ENCODE data around the gene DEFB114. TPM values are rescaled to one million over a fixed set of nuclear protein-coding genes. Genes with fewer than 3 reads are reported as not detected.

Gene DEFB114, protein sequence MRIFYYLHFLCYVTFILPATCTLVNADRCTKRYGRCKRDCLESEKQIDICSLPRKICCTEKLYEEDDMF
- not detected for total RNA-seq

DNA sequence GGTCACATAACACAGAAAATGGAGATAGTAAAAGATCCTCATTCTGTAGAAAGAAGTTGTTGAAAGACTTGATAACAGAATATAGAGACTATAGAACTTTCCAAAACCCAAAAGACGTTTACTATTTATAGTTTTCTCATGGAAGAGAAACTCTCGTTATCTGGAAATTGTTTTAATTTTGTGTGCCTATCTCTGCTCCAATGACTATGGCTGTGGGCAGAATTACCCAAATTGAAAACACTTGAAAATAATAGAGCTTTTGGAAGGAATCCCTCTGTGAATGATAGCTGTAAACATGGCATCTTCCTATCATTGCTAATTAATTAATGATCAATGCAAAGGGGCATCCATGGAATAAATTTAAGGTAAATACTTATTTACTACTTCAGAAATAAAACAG, at the start of gene DEFB114:
DEFB114 (minus strand) TSS at position 101 of the 400 bp plus-strand sequence; CDS start at position 42, 59 bp downstream.
- TF ChIP-seq POLR2A (IDR thresholded peaks at IDR 0.05), result no peak
- TF ChIP-seq, protein P1, sequence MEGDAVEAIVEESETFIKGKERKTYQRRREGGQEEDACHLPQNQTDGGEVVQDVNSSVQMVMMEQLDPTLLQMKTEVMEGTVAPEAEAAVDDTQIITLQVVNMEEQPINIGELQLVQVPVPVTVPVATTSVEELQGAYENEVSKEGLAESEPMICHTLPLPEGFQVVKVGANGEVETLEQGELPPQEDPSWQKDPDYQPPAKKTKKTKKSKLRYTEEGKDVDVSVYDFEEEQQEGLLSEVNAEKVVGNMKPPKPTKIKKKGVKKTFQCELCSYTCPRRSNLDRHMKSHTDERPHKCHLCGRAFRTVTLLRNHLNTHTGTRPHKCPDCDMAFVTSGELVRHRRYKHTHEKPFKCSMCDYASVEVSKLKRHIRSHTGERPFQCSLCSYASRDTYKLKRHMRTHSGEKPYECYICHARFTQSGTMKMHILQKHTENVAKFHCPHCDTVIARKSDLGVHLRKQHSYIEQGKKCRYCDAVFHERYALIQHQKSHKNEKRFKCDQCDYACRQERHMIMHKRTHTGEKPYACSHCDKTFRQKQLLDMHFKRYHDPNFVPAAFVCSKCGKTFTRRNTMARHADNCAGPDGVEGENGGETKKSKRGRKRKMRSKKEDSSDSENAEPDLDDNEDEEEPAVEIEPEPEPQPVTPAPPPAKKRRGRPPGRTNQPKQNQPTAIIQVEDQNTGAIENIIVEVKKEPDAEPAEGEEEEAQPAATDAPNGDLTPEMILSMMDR (IDR thresholded peaks at IDR 0.05), result no peak
- H3K4me3 ChIP-seq (ENCODE audit: low read depth, poor library complexity, severe bottlenecking), result no peak within 1 kb of the TSS
- 63 to 70% methylated on average over 2 of the region's 2 CpGs for WGBS, 2 donors
- intact Hi-C loops (cut with DNase I; ENCODE audit: low total_unique reads), result no loop called here
- DNase-seq (ENCODE audit: low spot score in 2 of 2), result no peak

DNA sequence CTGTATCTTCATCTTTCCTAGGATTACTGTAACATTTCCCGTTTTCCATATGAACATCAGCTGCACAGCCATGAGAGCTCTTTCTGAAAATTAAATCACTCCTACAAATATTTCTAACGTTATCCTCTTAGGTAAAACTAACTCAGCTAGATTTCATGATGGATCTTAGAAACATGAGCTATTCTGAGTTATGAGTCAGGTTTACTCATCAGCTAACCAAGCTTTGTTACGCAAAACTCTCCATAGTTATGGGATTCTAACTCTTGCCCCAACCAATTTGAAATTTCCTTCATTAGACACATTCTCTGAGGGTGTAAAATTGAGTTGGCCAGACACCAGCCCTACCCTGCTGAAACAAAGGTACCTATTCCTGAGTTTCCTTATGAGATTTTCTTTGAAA, 43.9 kb upstream of the DEFB114 start:
- WGBS, 2 donors, result 60 to 76% methylated on average over 3 of the region's 3 CpGs
- TF ChIP-seq, protein P1 (IDR thresholded peaks at IDR 0.05), result no peak
- no peak for TF ChIP-seq POLR2A (IDR thresholded peaks at IDR 0.05)
- intact Hi-C loops (cut with DNase I; ENCODE audit: low total_unique reads), result no loop called here
- no peak for DNase-seq (ENCODE audit: low spot score in 2 of 2)
- H3K4me3 ChIP-seq (ENCODE audit: low read depth, poor library complexity, severe bottlenecking), result no peak overlapping the region

DNA sequence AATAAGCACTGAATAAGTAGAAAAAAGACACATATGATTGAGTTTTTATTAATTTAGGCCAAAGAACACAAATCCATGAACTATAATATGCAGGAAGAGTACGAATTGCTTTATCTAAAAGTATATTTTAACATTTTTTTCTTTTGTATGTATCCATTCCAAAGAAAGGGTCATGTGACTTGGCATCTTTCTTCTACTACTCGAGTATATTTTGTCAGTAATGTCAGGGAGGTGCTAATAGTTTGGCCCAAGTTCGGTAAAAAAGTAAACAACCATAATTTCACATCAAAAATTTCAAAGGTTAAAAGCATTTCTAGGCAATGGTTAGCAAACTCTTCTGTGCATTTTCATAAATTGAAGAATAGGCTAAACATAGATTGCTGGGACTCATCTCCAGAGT, 39.2 kb upstream of the DEFB114 start:
- no peak for DNase-seq (ENCODE audit: low spot score in 2 of 2)
- H3K4me3 ChIP-seq (ENCODE audit: low read depth, poor library complexity, severe bottlenecking), result no peak overlapping the region
- intact Hi-C loops (cut with DNase I; ENCODE audit: low total_unique reads), result no loop called here
- WGBS, 2 donors, result 54 to 64% methylated on average over 3 of the region's 3 CpGs
- TF ChIP-seq, protein P1 (IDR thresholded peaks at IDR 0.05), result no peak
- no peak for TF ChIP-seq POLR2A (IDR thresholded peaks at IDR 0.05)

DNA sequence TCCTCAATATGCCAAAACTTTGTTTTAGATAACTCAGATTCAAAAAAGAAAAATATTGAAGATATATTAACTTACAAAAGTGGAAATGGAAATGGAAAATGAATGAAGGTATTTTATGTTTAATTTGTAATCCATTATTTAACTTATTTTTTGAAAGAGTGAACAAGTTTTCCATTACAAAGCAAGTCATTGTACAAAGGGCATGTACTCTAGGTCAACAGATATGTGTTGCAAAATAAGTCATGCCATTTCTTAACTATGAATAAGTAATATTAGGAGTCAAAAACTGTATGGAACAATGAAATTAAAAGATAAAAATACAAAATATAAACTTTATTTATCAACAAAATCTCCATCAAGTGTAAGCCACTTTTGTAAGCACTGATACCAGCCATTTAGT, 31.3 kb upstream of the DEFB114 start:
- TF ChIP-seq, protein P1 (IDR thresholded peaks at IDR 0.05), result no peak
- no peak for TF ChIP-seq POLR2A (IDR thresholded peaks at IDR 0.05)

DNA sequence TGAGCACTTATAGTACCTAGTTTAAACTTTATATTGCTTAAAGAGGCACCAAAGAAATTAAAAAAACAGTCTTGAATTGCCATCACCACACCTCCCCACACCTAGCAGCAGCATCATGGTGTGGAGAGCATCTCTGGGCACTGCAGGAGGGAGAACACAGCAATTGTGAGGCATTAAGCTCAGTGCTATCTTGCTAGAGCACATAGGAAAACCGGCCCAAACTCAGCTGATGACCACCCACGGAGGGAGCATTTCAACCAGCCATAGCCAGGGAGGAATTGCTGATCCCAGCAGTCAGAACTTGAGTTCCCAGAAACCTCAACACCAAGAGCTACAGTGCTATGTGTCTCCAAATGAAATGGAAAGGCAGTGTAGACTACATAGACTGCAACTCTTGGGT, 24.9 kb upstream of the DEFB114 start:
- H3K4me3 ChIP-seq (ENCODE audit: low read depth, poor library complexity, severe bottlenecking), result no peak overlapping the region
- DNase-seq (ENCODE audit: low spot score in 2 of 2), result no peak
- no peak for TF ChIP-seq POLR2A (IDR thresholded peaks at IDR 0.05)
- TF ChIP-seq, protein P1 (IDR thresholded peaks at IDR 0.05), result no peak
- WGBS, 2 donors, result 79 to 87% methylated on average over 2 of the region's 2 CpGs
- intact Hi-C loops (cut with DNase I; ENCODE audit: low total_unique reads), result no loop called here

More for the DNA sequence above, 31.3 kb upstream of the DEFB114 start:
- no peak overlapping the region for H3K4me3 ChIP-seq (ENCODE audit: low read depth, poor library complexity, severe bottlenecking)
- intact Hi-C loops (cut with DNase I; ENCODE audit: low total_unique reads), result no loop called here
- DNase-seq (ENCODE audit: low spot score in 2 of 2), result no peak

DNA sequence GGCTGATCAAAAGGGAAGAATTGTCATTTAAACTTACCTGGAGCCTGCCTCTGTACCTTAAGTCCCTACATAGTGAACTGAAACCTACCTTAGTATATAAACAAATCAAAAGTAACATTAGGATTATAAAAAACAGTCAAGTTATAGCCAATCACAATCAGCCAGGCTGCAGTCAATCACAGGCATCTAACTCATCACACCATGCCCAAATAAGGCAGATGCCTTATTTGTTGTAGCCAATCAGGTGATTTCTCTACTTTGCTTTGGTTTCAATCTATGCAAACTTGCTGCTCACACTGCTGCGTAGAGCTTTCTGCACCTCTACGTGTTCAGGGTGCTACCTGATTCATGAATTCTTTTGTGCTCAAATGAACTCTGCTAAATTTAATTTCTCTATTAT, 23.8 kb upstream of the DEFB114 start:
- intact Hi-C loops (cut with DNase I; ENCODE audit: low total_unique reads), result no loop called here
- H3K4me3 ChIP-seq (ENCODE audit: low read depth, poor library complexity, severe bottlenecking), result no peak overlapping the region
- TF ChIP-seq, protein P1 (IDR thresholded peaks at IDR 0.05), result no peak
- TF ChIP-seq POLR2A (IDR thresholded peaks at IDR 0.05), result no peak
- DNase-seq (ENCODE audit: low spot score in 2 of 2), result no peak
- 92 to 98% methylated on average over 2 of the region's 2 CpGs for WGBS, 2 donors

Measured in lower leg skin (tissue), 4 donors.